DOHH2 (cell line): ENCODE results near the gene TSTD1.
"Not testable (repeated sequence)": the region's sequence is repeated elsewhere in the genome, so short reads cannot be mapped to it uniquely, and the experiment has no call there.

Experiments used
- H3F3A ChIP-seq: fragments of 200-600 bp; sonication (generic), shearing (Covaris generic); 2 replicates; pipeline ENCODE4 v1.6.0; 2016; ENCODE audit warnings: antibody characterized with exemption, mild to moderate bottlenecking; ENCODE audit not compliant: control insufficient read depth, insufficient read depth
- H3K27ac ChIP-seq: fragments of 200-600 bp; sonication (generic); 2 replicates; pipeline ENCODE4 v1.5.1; 2014; ENCODE audit warnings: low read depth, mild to moderate bottlenecking, low read length, moderate library complexity
- H3K27me3 ChIP-seq: fragments of 200-600 bp; sonication (generic); 2 replicates; pipeline ENCODE4 v1.6.1; 2014; ENCODE audit warnings: mild to moderate bottlenecking, low read length, mixed read lengths; ENCODE audit not compliant: control insufficient read depth
- H3K36me3 ChIP-seq: fragments of 200-600 bp; sonication (generic); 2 replicates; pipeline ENCODE4 v1.6.1; 2014; ENCODE audit warnings: mild to moderate bottlenecking, low read length, moderate library complexity, mixed read lengths; ENCODE audit not compliant: control insufficient read depth
- H3K4me1 ChIP-seq: fragments of 200-600 bp; sonication (generic); 2 replicates; pipeline ENCODE4 v1.6.1; 2014; ENCODE audit warnings: mild to moderate bottlenecking, low read length, mixed read lengths; ENCODE audit not compliant: control insufficient read depth
- H3K4me2 ChIP-seq: fragments of 200-600 bp; sonication (generic); 2 replicates; pipeline ENCODE4 v1.6.0; 2014; ENCODE audit warnings: mild to moderate bottlenecking, low read length, moderate library complexity
- H3K4me3 ChIP-seq: fragments of 200-600 bp; sonication (generic); 2 replicates; pipeline ENCODE4 v1.5.1; 2014; ENCODE audit warnings: mild to moderate bottlenecking, low read length, mixed read lengths
- H3K79me2 ChIP-seq: fragments of 200-600 bp; sonication (generic); 2 replicates; pipeline ENCODE4 v1.6.1; 2014; ENCODE audit warnings: mild to moderate bottlenecking, low read length, mixed read lengths; ENCODE audit not compliant: control insufficient read depth
- H3K9me2 ChIP-seq: fragments of 200-600 bp; sonication (generic); replicated peaks from 2 replicates; pipeline ENCODE4 v1.6.1; 2014; ENCODE audit warnings: mild to moderate bottlenecking, low read length, mixed read lengths; ENCODE audit not compliant: control insufficient read depth
- H3K9me3 ChIP-seq: fragments of 200-600 bp; sonication (generic); 2 replicates; pipeline ENCODE4 v1.6.1; 2014; ENCODE audit warnings: antibody characterized with exemption, low read length, mixed read lengths; ENCODE audit not compliant: control insufficient read depth, insufficient read depth
- H4K20me1 ChIP-seq: fragments of 200-600 bp; sonication (generic); 2 replicates; pipeline ENCODE4 v1.6.0; 2014; ENCODE audit warnings: low read depth, mild to moderate bottlenecking, antibody characterized with exemption, low read length, moderate library complexity; ENCODE audit not compliant: control insufficient read depth, insufficient read depth
- EZH2phosphoT487 ChIP-seq: fragments of 200-600 bp; sonication (generic); IDR thresholded peaks from 2 replicates; pipeline ENCODE4 v1.6.1; 2017; ENCODE audit warnings: borderline replicate concordance, mild to moderate bottlenecking, antibody characterized with exemption, low read length, moderate library complexity, mixed read lengths
- TF ChIP-seq, protein P1 (sequence below): fragments of 200-600 bp; sonication (generic); IDR thresholded peaks from one replicate; pipeline ENCODE4 v1.5.1; 2014; ENCODE audit warnings: antibody characterized with exemption, mild to moderate bottlenecking, low read depth, low read length; ENCODE audit not compliant: poor library complexity, severe bottlenecking

The TSTD1 gene

GRCh38 chr1:161069241-161069640 lies 30.5 kb upstream of the TSTD1 start:
- H3K4me1 ChIP-seq = peaks cover 38% of the 10 kb centered on the region
- H3K36me3 ChIP-seq = peaks cover 32% of the 10 kb centered on the region
- H4K20me1 ChIP-seq = peaks cover 10% of the 10 kb centered on the region; the same call in 1 of the 2 replicates
- H3K27ac ChIP-seq = peak overlapping the region; percentile 91
- no peaks in the 10 kb centered on the region for H3K9me3 ChIP-seq
- TF ChIP-seq, protein P1, sequence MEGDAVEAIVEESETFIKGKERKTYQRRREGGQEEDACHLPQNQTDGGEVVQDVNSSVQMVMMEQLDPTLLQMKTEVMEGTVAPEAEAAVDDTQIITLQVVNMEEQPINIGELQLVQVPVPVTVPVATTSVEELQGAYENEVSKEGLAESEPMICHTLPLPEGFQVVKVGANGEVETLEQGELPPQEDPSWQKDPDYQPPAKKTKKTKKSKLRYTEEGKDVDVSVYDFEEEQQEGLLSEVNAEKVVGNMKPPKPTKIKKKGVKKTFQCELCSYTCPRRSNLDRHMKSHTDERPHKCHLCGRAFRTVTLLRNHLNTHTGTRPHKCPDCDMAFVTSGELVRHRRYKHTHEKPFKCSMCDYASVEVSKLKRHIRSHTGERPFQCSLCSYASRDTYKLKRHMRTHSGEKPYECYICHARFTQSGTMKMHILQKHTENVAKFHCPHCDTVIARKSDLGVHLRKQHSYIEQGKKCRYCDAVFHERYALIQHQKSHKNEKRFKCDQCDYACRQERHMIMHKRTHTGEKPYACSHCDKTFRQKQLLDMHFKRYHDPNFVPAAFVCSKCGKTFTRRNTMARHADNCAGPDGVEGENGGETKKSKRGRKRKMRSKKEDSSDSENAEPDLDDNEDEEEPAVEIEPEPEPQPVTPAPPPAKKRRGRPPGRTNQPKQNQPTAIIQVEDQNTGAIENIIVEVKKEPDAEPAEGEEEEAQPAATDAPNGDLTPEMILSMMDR = no peak
- TF ChIP-seq EZH2phosphoT487 = no peak
- H3K4me3 ChIP-seq = peak overlapping the region; percentile 97
- peak overlapping the region; percentile 94 for H3K4me2 ChIP-seq
- H3K79me2 ChIP-seq = peaks cover 52% of the 10 kb centered on the region
- no peaks in the 10 kb centered on the region for H3K9me2 ChIP-seq
- H3F3A ChIP-seq = peaks cover 2% of the 10 kb centered on the region; the same call in 1 of the 2 replicates
- H3K27me3 ChIP-seq = no peaks in the 10 kb centered on the region

- peaks cover 38% of the 10 kb centered on the region for H3K4me1 ChIP-seq
- H4K20me1 ChIP-seq = peaks cover 10% of the 10 kb centered on the region; the same call in 1 of the 2 replicates
- H3K9me2 ChIP-seq = no peaks in the 10 kb centered on the region
- H3K27ac ChIP-seq = peak overlapping the region; percentile 91
- peaks cover 36% of the 10 kb centered on the region for H3K36me3 ChIP-seq
- peak overlapping the region; percentile 97 for H3K4me3 ChIP-seq
- no peaks in the 10 kb centered on the region for H3K9me3 ChIP-seq
- TF ChIP-seq EZH2phosphoT487 = no peak
- TF ChIP-seq, protein P1 = no peak
- peak overlapping the region; percentile 94 for H3K4me2 ChIP-seq
- no peaks in the 10 kb centered on the region for H3K27me3 ChIP-seq
- peaks cover 59% of the 10 kb centered on the region for H3K79me2 ChIP-seq
- peaks cover 2% of the 10 kb centered on the region; the same call in 1 of the 2 replicates for H3F3A ChIP-seq
These were observed 29.8 kb upstream of the TSTD1 start for GRCh38 chr1:161068306-161069234.

GRCh38 chr1:161066694-161067093 lies 27.9 kb upstream of the TSTD1 start:
- Histone ChIP-seq H3K9me3 (no peaks in the 10 kb centered on the region), H4K20me1 (peaks cover 10% of the 10 kb centered on the region), H3F3A (peaks cover 2% of the 10 kb centered on the region; the same call in 1 of the 2 replicates), H3K27ac (no peak overlapping the region), H3K9me2 (no peaks in the 10 kb centered on the region), H3K4me3 (0 out of 2 replicates have a peak overlapping the region, but pooled peaks have one; percentile 6), H3K4me2 (peak overlapping the region; percentile 30), H3K79me2 (peaks cover 78% of the 10 kb centered on the region), H3K36me3 (peaks cover 42% of the 10 kb centered on the region), H3K27me3 (no peaks in the 10 kb centered on the region), H3K4me1 (peaks cover 35% of the 10 kb centered on the region)
- TF ChIP-seq EZH2phosphoT487 = no peak
- TF ChIP-seq, protein P1 = no peak

DNA sequence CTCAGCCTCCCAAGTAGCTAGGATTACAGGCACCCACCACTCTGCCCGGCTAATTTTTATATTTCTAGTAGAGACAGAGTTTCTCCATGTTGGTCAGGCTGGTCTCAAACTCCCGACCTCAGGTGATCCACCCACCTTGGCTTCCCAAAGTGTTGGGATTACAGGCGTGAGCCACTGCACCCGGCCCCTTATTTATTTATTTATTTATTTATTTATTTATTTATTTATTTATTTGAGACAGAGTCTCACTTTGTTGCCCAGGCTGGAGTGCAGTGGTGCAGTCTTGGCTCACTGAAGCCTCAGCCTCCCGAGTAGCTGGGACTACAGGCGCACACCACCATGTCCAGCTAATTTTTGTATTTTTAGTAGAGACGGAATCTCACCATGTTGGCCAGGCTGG lies 26.9 kb upstream of the TSTD1 start:
- H3F3A ChIP-seq, H3K4me2 ChIP-seq, H3K4me3 ChIP-seq, H3K27me3 ChIP-seq, H3K9me2 ChIP-seq, H3K9me3 ChIP-seq, H3K27ac ChIP-seq: not testable (repeated sequence)
- peaks cover 10% of the 10 kb centered on the region for H4K20me1 ChIP-seq
- H3K79me2 ChIP-seq = peaks cover 84% of the 10 kb centered on the region
- peaks cover 33% of the 10 kb centered on the region for H3K4me1 ChIP-seq
- peaks cover 42% of the 10 kb centered on the region for H3K36me3 ChIP-seq

- H3K4me3 ChIP-seq, H3K4me2 ChIP-seq, H3K27me3 ChIP-seq, H3K27ac ChIP-seq, H3F3A ChIP-seq, H3K9me3 ChIP-seq, H3K9me2 ChIP-seq: not testable (repeated sequence)
- H4K20me1 ChIP-seq = peaks cover 10% of the 10 kb centered on the region
- peaks cover 85% of the 10 kb centered on the region for H3K79me2 ChIP-seq
- peaks cover 24% of the 10 kb centered on the region for H3K4me1 ChIP-seq
- H3K36me3 ChIP-seq = peaks cover 44% of the 10 kb centered on the region
These were observed 25.2 kb upstream of the TSTD1 start for GRCh38 chr1:161063936-161064335.
